Peyer's patch (tissue), 4 donors: ENCODE data around the gene EIF2B1. TPM values are rescaled to one million over a fixed set of nuclear protein-coding genes. Genes with fewer than 3 reads are reported as not detected.

Experiments
- DNase-seq, 3 donors: peaks; one replicate each; pipeline ENCODE4 v3.0.0-alpha.2; 2017 to 2019
- H3K27ac ChIP-seq, 4 donors: fragments of 200-600 bp; sonication (generic); one replicate each; pipeline ENCODE4 v1.5.1; 2016 to 2019
- H3K27me3 ChIP-seq, 2 donors: fragments of 200-600 bp; sonication (generic); one replicate each; pipeline ENCODE4 v1.5.1; 2019
- H3K36me3 ChIP-seq, 3 donors: fragments of 200-600 bp; sonication (generic); one replicate each; pipeline ENCODE4 v1.5.1; 2016 to 2019
- H3K4me1 ChIP-seq, 4 donors: fragments of 200-600 bp; sonication (generic); one replicate each; pipeline ENCODE4 v1.5.1; 2016 to 2019
- H3K4me3 ChIP-seq, 4 donors: fragments of 200-600 bp; sonication (generic); 1 replicate in 3 of 4; 2 replicates in 1 of 4; pipeline ENCODE4 v1.5.1; 2016 to 2019; ENCODE audit warnings: mild to moderate bottlenecking in 1 of 4
- H3K9me3 ChIP-seq, 4 donors: fragments of 200-600 bp; sonication (generic); one replicate each; pipeline ENCODE4 v1.5.1; 2016 to 2019; ENCODE audit warnings: mild to moderate bottlenecking in 1 of 4
- CTCF ChIP-seq, 6 experiments: fragments of 450-650 bp in 4 of 6; fragments of 200-600 bp in 2 of 6; sonication (generic) in 1 of 6; IDR thresholded peaks; one replicate each; pipeline ENCODE4 v1.5.1; 2017 to 2019; ENCODE audit warnings: antibody characterized with exemption in 6 of 6, mild to moderate bottlenecking in 3 of 6, moderate library complexity in 1 of 6
- POLR2A ChIP-seq, 2 donors: fragments of 450-650 bp; IDR thresholded peaks; one replicate each; pipeline ENCODE4 v1.5.1; 2017; ENCODE audit warnings: antibody characterized with exemption in 2 of 2, mild to moderate bottlenecking in 2 of 2, moderate library complexity in 2 of 2
- total RNA-seq, 4 donors: library from RNA; depleted of rRNA; stranded (reverse); fragments of >200 nt; gene quantifications; one replicate each; pipeline ENCODE4 v1.1.0, GENCODE V29; 2016

Gene EIF2B1
- 100 to 1,000 TPM in 2 of 4 donors, 10 to 100 TPM in 2; 89.1 to 113 (median 103) TPM for total RNA-seq

GRCh38 chr12:123633379-123634141, at the start of gene EIF2B1, which contains the start of gene GTF2H3:
Gene EIF2B1 (minus strand): TSS chr12:123633686. CDS start chr12:123633557, 129 bp downstream.
Gene GTF2H3 (plus strand): TSS chr12:123633829. CDS start chr12:123633860, 31 bp downstream.
- peak; percentile 52 to 79 for TF ChIP-seq POLR2A (IDR thresholded peaks at IDR 0.05)
- no peak for TF ChIP-seq CTCF (IDR thresholded peaks at IDR 0.05)
- peak within 1 kb of the TSS; percentile 70 to 97 (median 72) for H3K4me3 ChIP-seq
- DNase-seq = peak; percentile 97 to 98 (median 98)

GRCh38 chr12:123681605-123682004, 48.1 kb upstream of the EIF2B1 start:
- no peak for DNase-seq
- Histone ChIP-seq H3K9me3 (no peaks in the 10 kb centered on the region), H3K4me1 (no peaks in the 10 kb centered on the region), H3K27ac (no peak overlapping the region), H3K27me3 (no peaks in the 10 kb centered on the region), H3K36me3 (peaks cover 0 to 11% (median 0%) of the 10 kb centered on the region in 3 donors), H3K4me3 (no peak overlapping the region)
- TF ChIP-seq POLR2A (IDR thresholded peaks at IDR 0.05) (no peak), CTCF (IDR thresholded peaks at IDR 0.05) (no peak)

More at GRCh38 chr12:123633379-123634141, at the start of gene EIF2B1, which contains the start of gene GTF2H3:
- peaks cover 0 to 16% (median 5%) of the 10 kb centered on the region in 4 donors for H3K4me1 ChIP-seq
- no peaks in the 10 kb centered on the region for H3K9me3 ChIP-seq
- peaks cover 0 to 34% (median 0%) of the 10 kb centered on the region in 3 donors for H3K36me3 ChIP-seq
- no peaks in the 10 kb centered on the region for H3K27me3 ChIP-seq
- peak within 1 kb of the TSS; percentile 66 to 77 (median 73) for H3K27ac ChIP-seq

GRCh38 chr12:123678981-123679380, 45.5 kb upstream of the EIF2B1 start:
- Histone ChIP-seq H3K4me3 (no peak overlapping the region), H3K9me3 (no peaks in the 10 kb centered on the region), H3K27me3 (no peaks in the 10 kb centered on the region), H3K27ac (no peak overlapping the region), H3K36me3 (peaks cover 0 to 15% (median 0%) of the 10 kb centered on the region in 3 donors), H3K4me1 (no peaks in the 10 kb centered on the region)
- no peak for DNase-seq
- no peak for TF ChIP-seq POLR2A (IDR thresholded peaks at IDR 0.05)
- TF ChIP-seq CTCF (IDR thresholded peaks at IDR 0.05) = no peak

- Histone ChIP-seq H3K36me3 (peaks cover 0 to 15% (median 0%) of the 10 kb centered on the region in 3 donors), H3K27me3 (no peaks in the 10 kb centered on the region), H3K27ac (no peak overlapping the region), H3K4me3 (no peak overlapping the region), H3K4me1 (peaks cover 0 to 4% (median 0%) of the 10 kb centered on the region in 4 donors), H3K9me3 (no peaks in the 10 kb centered on the region)
- TF ChIP-seq POLR2A (IDR thresholded peaks at IDR 0.05) (no peak), CTCF (IDR thresholded peaks at IDR 0.05) (no peak)
- DNase-seq = no peak
These were observed 43.3 kb upstream of the EIF2B1 start for GRCh38 chr12:123676616-123677320.

- H3K36me3 ChIP-seq = peaks cover 0 to 14% (median 0%) of the 10 kb centered on the region in 3 donors
- no peak for DNase-seq
- TF ChIP-seq CTCF (IDR thresholded peaks at IDR 0.05) = no peak
- TF ChIP-seq POLR2A (IDR thresholded peaks at IDR 0.05) = no peak
These were observed 42.0 kb upstream of the EIF2B1 start for GRCh38 chr12:123675436-123675835.

More at GRCh38 chr12:123675436-123675835, 42.0 kb upstream of the EIF2B1 start:
- Histone ChIP-seq H3K4me3 (no peak overlapping the region), H3K27ac (no peak overlapping the region), H3K27me3 (no peaks in the 10 kb centered on the region), H3K4me1 (peaks cover 0 to 8% (median 0%) of the 10 kb centered on the region in 4 donors), H3K9me3 (no peaks in the 10 kb centered on the region)
